OCI-LY1 (cell line): ENCODE data around the gene CEMIP2.

Experiments
- EZH2 ChIP-seq: fragments of 200-600 bp; sonication (generic), shearing (Covaris generic); IDR thresholded peaks from 2 replicates; pipeline ENCODE4 v1.8.0; 2017; ENCODE audit warnings: borderline replicate concordance, mixed run types, mild to moderate bottlenecking, antibody characterized with exemption, low read length, moderate library complexity, mixed read lengths
- TF ChIP-seq, protein P1 (sequence below): fragments of 200-600 bp; sonication (generic), shearing (Covaris generic); IDR thresholded peaks from 2 replicates; pipeline ENCODE4 v1.5.1; 2017; ENCODE audit warnings: mild to moderate bottlenecking, antibody characterized with exemption, low read length, moderate library complexity, mixed read lengths

DNA sequence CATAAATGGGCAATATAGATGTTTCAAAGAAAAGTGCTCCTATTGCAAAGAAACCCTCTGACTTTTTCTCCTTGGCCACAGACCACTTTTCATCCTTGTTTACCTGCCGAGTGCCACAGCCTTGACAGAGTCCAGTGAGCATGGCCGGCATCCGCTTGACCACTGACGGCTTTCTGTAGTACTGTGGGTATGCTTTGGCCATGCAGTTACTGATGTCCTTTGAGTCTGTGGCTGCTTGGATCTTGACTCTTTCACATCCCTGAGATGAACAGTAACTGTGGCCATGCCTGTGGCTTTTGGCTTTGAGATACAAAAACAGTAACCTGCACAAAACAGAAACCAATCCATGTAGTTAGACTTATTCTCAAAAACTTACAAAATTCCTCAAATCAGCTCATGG is 70.4 kb downstream of the CEMIP2 start:
- TF ChIP-seq, protein P1, sequence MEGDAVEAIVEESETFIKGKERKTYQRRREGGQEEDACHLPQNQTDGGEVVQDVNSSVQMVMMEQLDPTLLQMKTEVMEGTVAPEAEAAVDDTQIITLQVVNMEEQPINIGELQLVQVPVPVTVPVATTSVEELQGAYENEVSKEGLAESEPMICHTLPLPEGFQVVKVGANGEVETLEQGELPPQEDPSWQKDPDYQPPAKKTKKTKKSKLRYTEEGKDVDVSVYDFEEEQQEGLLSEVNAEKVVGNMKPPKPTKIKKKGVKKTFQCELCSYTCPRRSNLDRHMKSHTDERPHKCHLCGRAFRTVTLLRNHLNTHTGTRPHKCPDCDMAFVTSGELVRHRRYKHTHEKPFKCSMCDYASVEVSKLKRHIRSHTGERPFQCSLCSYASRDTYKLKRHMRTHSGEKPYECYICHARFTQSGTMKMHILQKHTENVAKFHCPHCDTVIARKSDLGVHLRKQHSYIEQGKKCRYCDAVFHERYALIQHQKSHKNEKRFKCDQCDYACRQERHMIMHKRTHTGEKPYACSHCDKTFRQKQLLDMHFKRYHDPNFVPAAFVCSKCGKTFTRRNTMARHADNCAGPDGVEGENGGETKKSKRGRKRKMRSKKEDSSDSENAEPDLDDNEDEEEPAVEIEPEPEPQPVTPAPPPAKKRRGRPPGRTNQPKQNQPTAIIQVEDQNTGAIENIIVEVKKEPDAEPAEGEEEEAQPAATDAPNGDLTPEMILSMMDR = no peak
- no peak for TF ChIP-seq EZH2
